GM12875 (cell line): ENCODE data around the gene MYO1D.

Experiments used
- H3K4me3 ChIP-seq: one replicate; pipeline ENCODE4 v1.5.1; 2011; ENCODE audit warnings: low read depth, low read length, control low read depth
- TF ChIP-seq, protein P1 (sequence below): IDR thresholded peaks from 2 replicates; pipeline ENCODE4 v1.5.1; 2011; ENCODE audit warnings: low read depth, mild to moderate bottlenecking, control low read depth, inconsistent platforms, low read length, moderate library complexity, borderline replicate concordance; ENCODE audit not compliant: insufficient read depth

Gene MYO1D

DNA sequence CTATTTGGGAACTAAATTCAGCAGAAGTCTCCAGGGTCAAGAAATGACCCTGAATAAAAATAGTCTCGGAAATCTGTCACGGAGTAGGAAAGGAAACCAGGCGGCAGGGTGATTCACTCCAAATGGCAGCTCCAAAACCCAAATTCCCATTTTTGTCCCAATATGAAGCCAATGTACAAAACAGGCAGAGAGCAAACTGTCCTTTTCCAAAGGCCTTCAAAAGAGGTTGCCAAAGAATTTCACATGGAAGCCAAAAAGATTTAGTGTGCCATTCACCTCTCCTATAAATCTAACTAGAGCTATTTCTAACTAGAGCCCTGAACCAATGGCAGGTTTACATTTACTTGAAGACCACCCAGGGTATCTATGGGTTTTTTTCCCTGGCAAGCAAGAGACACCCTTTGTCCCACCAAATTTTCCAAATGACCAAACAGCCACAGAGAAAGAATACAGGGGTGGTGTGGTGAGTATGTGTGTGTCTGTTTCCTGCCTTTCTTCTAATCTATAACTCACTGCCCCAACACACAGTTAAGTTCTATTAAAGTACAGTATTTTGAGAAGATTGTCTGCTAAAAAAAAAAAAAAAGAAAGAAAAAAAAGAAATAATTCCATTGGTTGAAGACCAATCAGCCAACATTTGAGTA lies 6.8 kb downstream of the MYO1D start:
- H3K4me3 ChIP-seq = no peak overlapping the region
- TF ChIP-seq, protein P1, sequence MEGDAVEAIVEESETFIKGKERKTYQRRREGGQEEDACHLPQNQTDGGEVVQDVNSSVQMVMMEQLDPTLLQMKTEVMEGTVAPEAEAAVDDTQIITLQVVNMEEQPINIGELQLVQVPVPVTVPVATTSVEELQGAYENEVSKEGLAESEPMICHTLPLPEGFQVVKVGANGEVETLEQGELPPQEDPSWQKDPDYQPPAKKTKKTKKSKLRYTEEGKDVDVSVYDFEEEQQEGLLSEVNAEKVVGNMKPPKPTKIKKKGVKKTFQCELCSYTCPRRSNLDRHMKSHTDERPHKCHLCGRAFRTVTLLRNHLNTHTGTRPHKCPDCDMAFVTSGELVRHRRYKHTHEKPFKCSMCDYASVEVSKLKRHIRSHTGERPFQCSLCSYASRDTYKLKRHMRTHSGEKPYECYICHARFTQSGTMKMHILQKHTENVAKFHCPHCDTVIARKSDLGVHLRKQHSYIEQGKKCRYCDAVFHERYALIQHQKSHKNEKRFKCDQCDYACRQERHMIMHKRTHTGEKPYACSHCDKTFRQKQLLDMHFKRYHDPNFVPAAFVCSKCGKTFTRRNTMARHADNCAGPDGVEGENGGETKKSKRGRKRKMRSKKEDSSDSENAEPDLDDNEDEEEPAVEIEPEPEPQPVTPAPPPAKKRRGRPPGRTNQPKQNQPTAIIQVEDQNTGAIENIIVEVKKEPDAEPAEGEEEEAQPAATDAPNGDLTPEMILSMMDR = no peak

DNA sequence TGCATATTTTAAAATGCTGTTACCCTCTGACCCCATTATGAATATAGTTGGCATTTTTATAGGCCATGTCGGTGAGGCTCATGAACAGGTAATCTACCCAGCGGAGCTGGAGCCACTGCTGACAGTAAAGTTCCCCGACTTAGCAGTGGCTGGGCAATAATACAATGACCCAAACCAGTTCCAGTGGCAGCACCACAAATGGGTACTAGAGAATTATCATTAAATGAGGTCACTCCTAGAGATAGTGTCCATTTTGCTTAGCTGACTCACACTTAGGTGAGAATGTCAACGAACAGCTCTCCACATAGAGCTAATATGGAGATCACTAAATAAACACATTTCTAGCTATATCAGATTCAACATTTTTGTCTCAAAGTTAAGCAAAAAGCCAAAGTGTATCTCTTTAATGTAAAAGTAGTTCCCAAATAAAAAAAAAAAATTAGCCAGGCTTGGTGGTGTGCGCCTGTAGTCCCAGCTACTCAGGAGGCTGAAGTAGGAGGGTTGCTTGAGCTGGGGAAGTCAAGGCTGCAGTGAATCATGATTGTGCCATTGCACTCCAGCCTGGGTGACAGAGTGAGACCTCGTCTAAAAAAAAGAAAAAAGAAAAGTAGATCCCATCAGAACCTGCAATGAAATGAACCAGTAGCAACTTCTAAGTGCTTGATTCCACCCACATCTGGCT lies 7.4 kb downstream of the MYO1D start:
- TF ChIP-seq, protein P1 = no peak
- H3K4me3 ChIP-seq = no peak overlapping the region

DNA sequence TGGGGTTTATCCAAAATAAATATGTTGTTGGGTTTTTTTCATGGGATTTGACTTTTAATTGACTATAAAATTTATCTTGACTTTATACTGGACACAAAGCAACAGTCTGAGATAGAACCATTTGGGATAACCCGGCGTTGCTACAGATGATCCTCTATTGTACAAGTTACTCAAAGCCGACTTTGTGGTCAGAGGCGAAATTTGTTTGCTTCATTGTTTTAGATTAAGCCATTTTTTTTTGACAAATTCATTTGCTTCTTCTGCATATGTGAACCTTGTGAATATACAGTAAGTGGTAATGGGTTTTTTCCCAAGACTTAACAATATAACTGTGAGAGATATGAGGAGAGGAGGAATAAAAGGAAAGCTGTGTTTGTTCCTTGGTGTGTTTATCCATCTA lies 11.8 kb downstream of the MYO1D start:
- TF ChIP-seq, protein P1 = no peak
- no peak overlapping the region for H3K4me3 ChIP-seq

DNA sequence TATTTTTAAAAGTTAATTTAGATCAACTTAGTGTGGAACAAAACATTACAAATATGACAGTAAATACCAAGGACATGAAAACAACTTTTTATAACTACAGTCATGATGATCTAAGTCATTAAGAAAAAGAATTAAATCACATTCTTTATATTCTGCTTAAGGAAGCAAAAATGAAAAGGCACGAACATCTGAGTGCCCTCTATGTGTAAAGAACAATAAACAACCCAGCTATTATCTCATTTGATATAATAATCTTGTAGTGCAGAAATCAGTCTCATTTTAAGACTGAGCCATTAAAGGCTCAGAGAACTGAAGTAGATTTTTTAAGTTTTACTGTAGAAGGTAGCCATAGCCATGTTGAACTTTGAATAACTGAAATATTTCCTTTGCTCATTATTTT lies 13.4 kb downstream of the MYO1D start:
- H3K4me3 ChIP-seq = no peak overlapping the region
- TF ChIP-seq, protein P1 = no peak

DNA sequence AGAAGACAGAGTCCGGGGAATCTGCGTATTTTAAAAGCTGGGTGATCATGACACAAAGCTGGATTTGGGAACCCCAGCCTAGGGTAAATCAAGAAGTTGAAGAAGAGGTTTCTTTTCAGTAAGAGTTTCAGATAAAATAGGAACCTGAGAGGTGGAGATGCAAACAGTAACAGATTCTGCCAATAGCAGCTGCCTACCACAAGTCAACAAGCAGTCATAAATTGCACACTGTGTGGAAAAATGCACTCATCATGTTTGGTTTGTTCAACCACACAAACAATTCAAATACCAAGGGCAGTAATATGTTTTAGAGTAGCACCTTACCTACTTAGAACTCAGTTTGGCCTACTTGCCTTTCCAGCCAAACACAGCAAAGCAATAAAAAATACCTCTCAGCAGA lies 14.0 kb downstream of the MYO1D start:
- no peak overlapping the region for H3K4me3 ChIP-seq
- TF ChIP-seq, protein P1 = no peak

DNA sequence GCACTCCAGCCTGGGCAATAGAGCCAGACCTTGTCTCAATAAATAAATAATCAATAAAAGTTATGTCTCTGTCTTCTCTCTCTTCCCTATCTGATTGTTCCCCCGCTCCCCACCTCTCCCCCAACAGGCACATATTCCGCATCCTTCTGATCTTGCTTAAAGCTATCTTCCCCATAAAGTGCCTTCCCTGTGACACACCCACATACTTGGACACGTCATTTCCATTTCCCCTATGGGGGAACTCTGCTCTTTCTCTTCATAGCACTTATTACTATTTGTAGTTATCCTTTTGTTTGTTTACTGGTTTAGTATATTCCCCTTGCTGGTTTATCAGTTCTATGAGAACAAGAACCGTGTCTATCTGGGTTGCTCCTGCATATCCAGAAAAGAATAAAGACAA lies 14.9 kb downstream of the MYO1D start:
- H3K4me3 ChIP-seq = no peak overlapping the region
- TF ChIP-seq, protein P1 = no peak
